B cell (primary cell): ENCODE measurements around the gene RRM2. TPM values are rescaled to one million over a fixed set of nuclear protein-coding genes. Genes with fewer than 3 reads are reported as not detected.

Source experiments
- ATAC-seq: fragments of 200-7000 bp; cut with Tn5 transposase; one replicate; pipeline ENCODE4 v1.10.0; 2021; ENCODE audit warnings: low read depth, mild to moderate bottlenecking, moderate number of reproducible peaks, moderate library complexity
- CTCF ChIA-PET: fragments of 350-600 bp; sonication (Branson Sonifier 250); formaldehyde crosslinking; loops from one replicate; lab custom pipeline; 2021; ENCODE audit warnings: antibody characterized with exemption, inconsistent platforms; lab: Charles Lee
- POLR2A ChIA-PET: fragments of 350-600 bp; sonication (Branson Sonifier 250); formaldehyde crosslinking; loops from one replicate; lab custom pipeline; 2021; ENCODE audit warnings: antibody characterized with exemption; lab: Charles Lee
- DNase-seq: peaks from one replicate; pipeline ENCODE4 v3.0.0; 2013
- H2AFZ ChIP-seq: 2 replicates; pipeline ENCODE4 v1.6.1; 2012; ENCODE audit warnings: mild to moderate bottlenecking, low read depth, low read length; ENCODE audit not compliant: insufficient read depth, poor library complexity, severe bottlenecking
- H3K27ac ChIP-seq, 2 donors: 1 replicate in 1 of 2; 2 replicates in 1 of 2; pipeline ENCODE4 v1.5.1; 2012 to 2013; ENCODE audit warnings: low read length in 2 of 2, mild to moderate bottlenecking in 2 of 2, moderate library complexity in 1 of 2
- H3K27me3 ChIP-seq, 4 experiments: fragments of 200-600 bp in 1 of 4; sonication (generic) in 1 of 4; replicated peaks in 1 of 4; 1 replicate in 2 of 4; 2 replicates in 2 of 4; pipeline versions ENCODE4 v1.6.1 to v1.7.0; 2013 to 2016; ENCODE audit warnings: low read length in 3 of 4, mild to moderate bottlenecking in 2 of 4, mixed read lengths in 1 of 4, moderate library complexity in 1 of 4; ENCODE audit not compliant: insufficient read depth in 4 of 4, control insufficient read depth in 3 of 4; ENCODE audit errors: control extremely low read depth in 1 of 4
- H3K36me3 ChIP-seq, 2 experiments: replicated peaks in 1 of 2; 1 replicate in 1 of 2; 2 replicates in 1 of 2; pipeline versions ENCODE4 v1.6.1 to v1.7.1; 2013; ENCODE audit warnings: low read length in 1 of 2; ENCODE audit not compliant: insufficient read depth in 2 of 2, control insufficient read depth in 1 of 2; ENCODE audit errors: control extremely low read depth in 1 of 2, extremely low read depth in 1 of 2
- H3K4me1 ChIP-seq, 2 donors: fragments of 200-600 bp in 1 of 2; sonication (generic) in 1 of 2; 1 replicate in 1 of 2; 2 replicates in 1 of 2; pipeline versions ENCODE4 v1.5.1 to v1.6.1; 2013 to 2017; ENCODE audit warnings: low read length in 2 of 2; ENCODE audit not compliant: control insufficient read depth in 2 of 2, insufficient read depth in 2 of 2
- H3K4me2 ChIP-seq: replicated peaks from 2 replicates; pipeline ENCODE3; 2012; ENCODE audit warnings: mild to moderate bottlenecking, low read depth, low read length; ENCODE audit not compliant: poor library complexity, severe bottlenecking
- H3K4me3 ChIP-seq, 5 experiments: fragments of 200-600 bp in 1 of 5; sonication (generic) in 1 of 5; 1 replicate in 3 of 5; 2 replicates in 2 of 5; pipeline versions ENCODE4 v1.5.1 to v1.7.0; 2011 to 2016; ENCODE audit warnings: low read length in 4 of 5, mild to moderate bottlenecking in 4 of 5, low read depth in 2 of 5, control low read depth in 1 of 5, moderate library complexity in 1 of 5; ENCODE audit not compliant: insufficient read depth in 1 of 5; ENCODE audit errors: control extremely low read depth in 1 of 5, extremely low read depth in 1 of 5
- H3K79me2 ChIP-seq: fragments of 200-600 bp; sonication (generic); one replicate; pipeline ENCODE4 v1.6.0; 2016; ENCODE audit warnings: low read length; ENCODE audit not compliant: control insufficient read depth, insufficient read depth
- H3K9ac ChIP-seq: fragments of 200-600 bp; sonication (generic); 2 replicates; pipeline ENCODE4 v1.6.1; 2017; ENCODE audit warnings: mild to moderate bottlenecking, low read length, moderate library complexity
- H3K9me3 ChIP-seq, 3 donors: one replicate each; pipeline versions ENCODE4 v1.6.1 to v1.7.1; 2013; ENCODE audit warnings: low read length in 2 of 3; ENCODE audit not compliant: control insufficient read depth in 2 of 3, insufficient read depth in 1 of 3; ENCODE audit errors: control extremely low read depth in 1 of 3
- H4K20me1 ChIP-seq: 2 replicates; pipeline ENCODE4 v1.6.0; 2012; ENCODE audit warnings: mild to moderate bottlenecking, low read length; ENCODE audit not compliant: insufficient read depth, control insufficient read depth, poor library complexity, severe bottlenecking
- H3K27ac Mint-ChIP-seq: one replicate; pipeline ENCODE4 v1.8.0; 2021; ENCODE audit warnings: mixed read lengths
- H3K27me3 Mint-ChIP-seq: one replicate; pipeline ENCODE4 v1.8.0; 2021; ENCODE audit warnings: mixed read lengths
- H3K4me1 Mint-ChIP-seq: one replicate; pipeline ENCODE4 v1.8.0; 2021; ENCODE audit warnings: mixed read lengths
- H3K4me3 Mint-ChIP-seq: one replicate; pipeline ENCODE4 v1.8.0; 2021; ENCODE audit warnings: mixed read lengths
- H3K9me3 Mint-ChIP-seq: one replicate; pipeline ENCODE4 v1.8.0; 2022; ENCODE audit warnings: mixed read lengths; ENCODE audit not compliant: insufficient read depth
- CTCF ChIP-seq: fragments of 200-600 bp; IDR thresholded peaks from one replicate; pipeline ENCODE4 v1.8.0; 2022; ENCODE audit warnings: antibody characterized with exemption, mild to moderate bottlenecking
- EZH2 ChIP-seq: IDR thresholded peaks from 2 replicates; pipeline ENCODE4 v1.6.1; 2012; ENCODE audit warnings: borderline replicate concordance, low read depth, mild to moderate bottlenecking, moderate library complexity, low read length; ENCODE audit not compliant: insufficient read depth, poor library complexity, severe bottlenecking
- WGBS: methylation state at CpG from one replicate; pipeline ENCODE4 v1.1.5; 2013; ENCODE audit warnings: missing lambda C conversion rate; ENCODE audit not compliant: insufficient coverage; 5-methylcytosine and 5-hydroxymethylcytosine counted together
- intact Hi-C: fragments of 100-400 bp; cut with micrococcal nuclease; formaldehyde crosslinking; loops from one replicate; pipeline ENCODE4 v1.10.0; 2022
- polyA plus RNA-seq: library from polyadenylated mRNA; depleted of rRNA; stranded (reverse); fragments of >200 nt; gene quantifications from 2 replicates; pipeline ENCODE4 v1.2.3, GENCODE V29; 2012
- total RNA-seq, 2 donors: library from RNA; stranded (reverse); fragments of 120-200 nt in 1 of 2; gene quantifications; 1 replicate in 1 of 2; 2 replicates in 1 of 2; pipeline versions ENCODE4 v1.2.3 to v1.2.4, GENCODE V29; 2013 to 2022

The RRM2 gene
- total and polyA plus RNA-seq, 2 donors (not counting 1 experiment from before 2014, with no cell fraction given), result 1.2 to 3.3 TPM

- intact Hi-C loops, result no loop called here
- no peaks in the 10 kb centered on the region for H3K27me3 Mint-ChIP-seq
- no peak overlapping the region for H3K27ac ChIP-seq
These were observed 44.8 kb downstream of the RRM2 start for GRCh38 chr2:10167316-10167715.

GRCh38 chr2:10168221-10168620 is 45.7 kb downstream of the RRM2 start:
- POLR2A ChIA-PET, result no interaction called here
- WGBS, result 94% methylated on average over 2 of the region's 5 CpGs
- Histone ChIP-seq H3K9me3 (no peaks in the 10 kb centered on the region), H3K36me3 (no peaks in the 10 kb centered on the region), H3K4me3 (no peak overlapping the region), H3K27ac (no peak overlapping the region), H3K4me1 (peaks cover 9 to 15% of the 10 kb centered on the region in 2 donors), H2AFZ (no peak overlapping the region), H3K27me3 (no peaks in the 10 kb centered on the region), H3K9ac (no peak overlapping the region), H3K79me2 (no peaks in the 10 kb centered on the region), H3K4me2 (no peak overlapping the region), H4K20me1 (no peaks in the 10 kb centered on the region)
- Mint-ChIP-seq H3K27ac (no peak overlapping the region), H3K9me3 (no peaks in the 10 kb centered on the region), H3K4me1 (peaks cover 14% of the 10 kb centered on the region), H3K27me3 (no peaks in the 10 kb centered on the region), H3K4me3 (no peak overlapping the region)
- intact Hi-C loops, result no loop called here
- ATAC-seq (no peak), DNase-seq (no peak)
- no peak for TF ChIP-seq CTCF
- TF ChIP-seq EZH2, result no peak
- CTCF ChIA-PET, result interaction anchor here (0.7 kb wide), 1 partner anchor 486 kb away, joined by 4 read pairs; no protein-coding TSS in a partner anchor

More at GRCh38 chr2:10167316-10167715, 44.8 kb downstream of the RRM2 start:
- Histone ChIP-seq H3K36me3 (no peaks in the 10 kb centered on the region), H3K4me2 (no peak overlapping the region), H3K27me3 (no peaks in the 10 kb centered on the region), H2AFZ (no peak overlapping the region), H3K4me3 (no peak overlapping the region), H3K79me2 (no peaks in the 10 kb centered on the region), H3K4me1 (peaks cover 9 to 15% of the 10 kb centered on the region in 2 donors), H3K9me3 (no peaks in the 10 kb centered on the region), H4K20me1 (no peaks in the 10 kb centered on the region), H3K9ac (no peak overlapping the region)
- DNase-seq (no peak), ATAC-seq (no peak)
- 98% methylated on average over 6 of the region's 11 CpGs for WGBS
- ChIA-PET POLR2A (no interaction called here), CTCF (no interaction called here)
- no peaks in the 10 kb centered on the region for H3K9me3 Mint-ChIP-seq
- TF ChIP-seq EZH2, result no peak
- TF ChIP-seq CTCF, result no peak
- H3K27ac Mint-ChIP-seq, result no peak overlapping the region
- no peak overlapping the region for H3K4me3 Mint-ChIP-seq
- H3K4me1 Mint-ChIP-seq, result peaks cover 16% of the 10 kb centered on the region
